Testis (tissue), 2 donors: Measurements from ENCODE around the gene BCL11B.

Source experiments
- POLR2A ChIP-seq: fragments of 450-650 bp; IDR thresholded peaks from one replicate; pipeline ENCODE4 v1.6.1; 2017; ENCODE audit warnings: antibody characterized with exemption, mild to moderate bottlenecking, moderate library complexity
- TF ChIP-seq, protein P1 (sequence below), 3 experiments: fragments of 450-650 bp in 2 of 3; fragments of 200-600 bp in 1 of 3; sonication (generic) in 1 of 3; IDR thresholded peaks; one replicate each; pipeline ENCODE4 v1.5.1; 2016 to 2019; ENCODE audit warnings: antibody characterized with exemption in 3 of 3, mild to moderate bottlenecking in 2 of 3, moderate library complexity in 1 of 3

DNA sequence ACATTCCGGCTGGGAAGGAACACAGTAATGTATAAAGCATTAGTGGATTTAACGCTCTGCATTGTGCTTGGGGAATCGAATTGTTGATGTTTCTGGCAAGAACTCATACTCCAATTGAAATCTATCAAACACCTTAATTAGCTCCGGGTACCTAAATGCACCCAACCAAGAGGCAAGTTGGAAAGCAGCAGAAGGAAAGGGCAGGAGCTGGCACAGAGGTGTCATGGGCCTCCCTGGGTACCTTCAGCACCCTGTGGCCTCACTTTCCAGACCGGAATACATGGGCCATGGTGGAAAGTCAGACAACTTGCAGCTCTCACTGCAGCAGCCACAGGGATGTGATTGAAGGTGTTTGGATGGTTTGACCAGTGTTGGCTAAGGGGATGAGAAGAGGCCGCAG lies 6.8 kb upstream of the BCL11B start:
- TF ChIP-seq, protein P1, sequence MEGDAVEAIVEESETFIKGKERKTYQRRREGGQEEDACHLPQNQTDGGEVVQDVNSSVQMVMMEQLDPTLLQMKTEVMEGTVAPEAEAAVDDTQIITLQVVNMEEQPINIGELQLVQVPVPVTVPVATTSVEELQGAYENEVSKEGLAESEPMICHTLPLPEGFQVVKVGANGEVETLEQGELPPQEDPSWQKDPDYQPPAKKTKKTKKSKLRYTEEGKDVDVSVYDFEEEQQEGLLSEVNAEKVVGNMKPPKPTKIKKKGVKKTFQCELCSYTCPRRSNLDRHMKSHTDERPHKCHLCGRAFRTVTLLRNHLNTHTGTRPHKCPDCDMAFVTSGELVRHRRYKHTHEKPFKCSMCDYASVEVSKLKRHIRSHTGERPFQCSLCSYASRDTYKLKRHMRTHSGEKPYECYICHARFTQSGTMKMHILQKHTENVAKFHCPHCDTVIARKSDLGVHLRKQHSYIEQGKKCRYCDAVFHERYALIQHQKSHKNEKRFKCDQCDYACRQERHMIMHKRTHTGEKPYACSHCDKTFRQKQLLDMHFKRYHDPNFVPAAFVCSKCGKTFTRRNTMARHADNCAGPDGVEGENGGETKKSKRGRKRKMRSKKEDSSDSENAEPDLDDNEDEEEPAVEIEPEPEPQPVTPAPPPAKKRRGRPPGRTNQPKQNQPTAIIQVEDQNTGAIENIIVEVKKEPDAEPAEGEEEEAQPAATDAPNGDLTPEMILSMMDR (IDR thresholded peaks at IDR 0.05) = no peak
- TF ChIP-seq POLR2A = no peak
